Measurements from ENCODE around the gene PRPSAP1. TPM values are rescaled to one million over a fixed set of nuclear protein-coding genes. Genes with fewer than 3 reads are reported as not detected.

Gene PRPSAP1
- total RNA-seq, 1 experiment from 2014 or later, result 25.9 TPM

GRCh38 chr17:76398523-76399174, 44.9 kb upstream of the PRPSAP1 start:
- intact Hi-C loops (cut with micrococcal nuclease), result no loop called here
- H3K27ac Mint-ChIP-seq (ENCODE audit: low read depth, unreplicated experiment), result no peak overlapping the region
- no peaks in the 10 kb centered on the region for H3K27me3 Mint-ChIP-seq (ENCODE audit: insufficient read depth, unreplicated experiment)
- no TSS peak for BruUV-seq (replicated peaks)
- TF ChIP-seq CTCF (IDR thresholded peaks at IDR 0.05; ENCODE audit: unreplicated experiment), result no peak
- peaks cover 75% of the 10 kb centered on the region for H3K36me3 Mint-ChIP-seq (ENCODE audit: insufficient read depth, unreplicated experiment)
- ChIA-PET CTCF (interaction anchor here (0.5 to 5.1 kb wide), 34 partner anchors 10 to 878 kb away, joined by 3 to 72 read pairs (median 5); partner anchors contain the start of gene SPHK1), POLR2A (interaction anchor here (0.6 to 0.9 kb wide), 3 partner anchors 32 to 103 kb away, joined by 3 read pairs; partner anchors contain the start of gene RHBDF2)
- H3K4me1 Mint-ChIP-seq (ENCODE audit: insufficient read depth, unreplicated experiment), result peaks cover 5% of the 10 kb centered on the region
- DNase-seq (ENCODE audit: unreplicated experiment), result no peak
- no peaks in the 10 kb centered on the region for H3K9me3 Mint-ChIP-seq (ENCODE audit: unreplicated experiment)
- no peak overlapping the region for H3K4me3 Mint-ChIP-seq (ENCODE audit: unreplicated experiment)

GRCh38 chr17:76397687-76398522, 44.2 kb upstream of the PRPSAP1 start:
- peak; percentile 81 for DNase-seq (ENCODE audit: unreplicated experiment)
- TF ChIP-seq CTCF (IDR thresholded peaks at IDR 0.05; ENCODE audit: unreplicated experiment), result peak; percentile 95
- no peak overlapping the region for H3K4me3 Mint-ChIP-seq (ENCODE audit: unreplicated experiment)
- peaks cover 5% of the 10 kb centered on the region for H3K4me1 Mint-ChIP-seq (ENCODE audit: insufficient read depth, unreplicated experiment)
- POLR2A ChIA-PET, result interaction anchor here (0.6 to 1.1 kb wide), 7 partner anchors 13 to 833 kb away, joined by 3 to 4 read pairs (median 3); partner anchors contain the start of genes RHBDF2 and SPHK1
- intact Hi-C loops (cut with micrococcal nuclease), result no loop called here
- no TSS peak for BruUV-seq (replicated peaks)
- no peak overlapping the region for H3K27ac Mint-ChIP-seq (ENCODE audit: low read depth, unreplicated experiment)
- no peaks in the 10 kb centered on the region for H3K27me3 Mint-ChIP-seq (ENCODE audit: insufficient read depth, unreplicated experiment)
- no peaks in the 10 kb centered on the region for H3K9me3 Mint-ChIP-seq (ENCODE audit: unreplicated experiment)
- H3K36me3 Mint-ChIP-seq (ENCODE audit: insufficient read depth, unreplicated experiment), result peaks cover 77% of the 10 kb centered on the region
- CTCF ChIA-PET, result interaction anchor here (0.5 to 5.1 kb wide), 51 partner anchors 10 to 879 kb away, joined by 3 to 72 read pairs (median 5); partner anchors contain the start of genes PRPSAP1 and SPHK1

GRCh38 chr17:76397184-76397583, 43.5 kb upstream of the PRPSAP1 start:
- ChIA-PET CTCF (interaction anchor here (0.5 to 5.1 kb wide), 35 partner anchors 9 to 497 kb away, joined by 3 to 72 read pairs (median 5); partner anchors contain the start of genes PRPSAP1 and SPHK1), POLR2A (interaction anchor here (0.6 to 1.1 kb wide), 4 partner anchors 11 to 45 kb away, joined by 3 to 4 read pairs (median 3); partner anchors contain the start of gene SPHK1)
- no peak overlapping the region for H3K4me3 Mint-ChIP-seq (ENCODE audit: unreplicated experiment)
- H3K9me3 Mint-ChIP-seq (ENCODE audit: unreplicated experiment), result no peaks in the 10 kb centered on the region
- intact Hi-C loops (cut with micrococcal nuclease), result no loop called here
- peaks cover 76% of the 10 kb centered on the region for H3K36me3 Mint-ChIP-seq (ENCODE audit: insufficient read depth, unreplicated experiment)
- peaks cover 5% of the 10 kb centered on the region for H3K4me1 Mint-ChIP-seq (ENCODE audit: insufficient read depth, unreplicated experiment)
- TF ChIP-seq CTCF (IDR thresholded peaks at IDR 0.05; ENCODE audit: unreplicated experiment), result no peak
- BruUV-seq (replicated peaks), result no TSS peak
- H3K27ac Mint-ChIP-seq (ENCODE audit: low read depth, unreplicated experiment), result no peak overlapping the region
- no peak for DNase-seq (ENCODE audit: unreplicated experiment)
- H3K27me3 Mint-ChIP-seq (ENCODE audit: insufficient read depth, unreplicated experiment), result no peaks in the 10 kb centered on the region

- TF ChIP-seq CTCF (IDR thresholded peaks at IDR 0.05; ENCODE audit: unreplicated experiment), result no peak
- intact Hi-C loops (cut with micrococcal nuclease), result no loop called here
- Mint-ChIP-seq H3K4me1 (ENCODE audit: insufficient read depth, unreplicated experiment) (peaks cover 5% of the 10 kb centered on the region), H3K4me3 (ENCODE audit: unreplicated experiment) (no peak overlapping the region), H3K36me3 (ENCODE audit: insufficient read depth, unreplicated experiment) (peaks cover 72% of the 10 kb centered on the region), H3K9me3 (ENCODE audit: unreplicated experiment) (no peaks in the 10 kb centered on the region), H3K27ac (ENCODE audit: low read depth, unreplicated experiment) (no peak overlapping the region), H3K27me3 (ENCODE audit: insufficient read depth, unreplicated experiment) (no peaks in the 10 kb centered on the region)
- BruUV-seq (replicated peaks), result no TSS peak
- ChIA-PET POLR2A (no interaction called here), CTCF (interaction anchor here (0.5 to 5.1 kb wide), 6 partner anchors 8 to 98 kb away, joined by 3 to 72 read pairs (median 38); partner anchors contain the start of genes PRPSAP1 and SPHK1)
- DNase-seq (ENCODE audit: unreplicated experiment), result no peak
These were observed 42.3 kb upstream of the PRPSAP1 start for GRCh38 chr17:76395980-76396379.

Measured in MCF 10A (cell line).